PFSK-1 (cell line): Measurements from ENCODE around the gene IFT52.

ENCODE experiments used
- FOXP2 ChIP-seq: optimal IDR thresholded peaks from 2 replicates; pipeline ENCODE3; 2011; ENCODE audit warnings: borderline replicate concordance, control low read depth, inconsistent platforms; ENCODE audit not compliant: insufficient read depth; ENCODE audit errors: extremely low read length, extremely low read depth
- POLR2AphosphoS5 ChIP-seq: IDR thresholded peaks from 2 replicates; pipeline ENCODE4 v1.6.1; 2012; ENCODE audit warnings: low read depth, mild to moderate bottlenecking, control low read depth, low read length, moderate library complexity
- SIN3A ChIP-seq: IDR thresholded peaks from 2 replicates; pipeline ENCODE4 v1.6.1; 2012; ENCODE audit warnings: mild to moderate bottlenecking, low read length, moderate library complexity, borderline replicate concordance; ENCODE audit not compliant: insufficient read depth
- TAF1 ChIP-seq: IDR thresholded peaks from 2 replicates; pipeline ENCODE4 v1.6.1; 2012; ENCODE audit warnings: low read length, control low read depth, borderline replicate concordance; ENCODE audit not compliant: insufficient read depth
- TF ChIP-seq, protein P1 (sequence below), 2 experiments: IDR thresholded peaks; 2 replicates each; pipeline versions ENCODE4 v1.6.1 to v1.8.0; 2011 to 2012; ENCODE audit warnings: low read depth in 2 of 2, low read length in 2 of 2, control low read depth in 1 of 2, inconsistent platforms in 1 of 2, mild to moderate bottlenecking in 1 of 2, moderate library complexity in 1 of 2; ENCODE audit not compliant: insufficient read depth in 1 of 2

IFT52 gene

DNA sequence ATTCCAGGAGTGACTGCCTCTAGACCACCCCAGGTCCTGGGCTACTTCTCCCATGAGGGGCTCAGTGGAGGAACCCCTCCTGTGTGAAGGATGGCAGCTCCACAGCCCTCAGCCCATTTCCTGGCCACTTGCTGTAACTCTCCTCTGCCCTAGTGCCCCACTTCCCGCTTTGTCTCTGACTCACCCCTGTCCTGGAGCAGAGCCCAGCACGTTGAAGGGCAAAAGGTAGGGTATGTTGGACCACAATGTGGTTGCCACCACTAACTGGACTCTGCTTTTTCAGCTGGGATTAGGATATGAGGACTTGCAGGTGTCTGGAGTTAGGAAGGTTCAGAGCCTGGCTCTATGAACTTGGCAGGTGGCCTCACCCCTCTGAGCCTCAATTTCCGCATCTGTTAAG is 78.6 kb downstream of the IFT52 start:
- TF ChIP-seq TAF1 (no peak), SIN3A (no peak), POLR2AphosphoS5 (no peak), FOXP2 (no peak)
- TF ChIP-seq, protein P1, sequence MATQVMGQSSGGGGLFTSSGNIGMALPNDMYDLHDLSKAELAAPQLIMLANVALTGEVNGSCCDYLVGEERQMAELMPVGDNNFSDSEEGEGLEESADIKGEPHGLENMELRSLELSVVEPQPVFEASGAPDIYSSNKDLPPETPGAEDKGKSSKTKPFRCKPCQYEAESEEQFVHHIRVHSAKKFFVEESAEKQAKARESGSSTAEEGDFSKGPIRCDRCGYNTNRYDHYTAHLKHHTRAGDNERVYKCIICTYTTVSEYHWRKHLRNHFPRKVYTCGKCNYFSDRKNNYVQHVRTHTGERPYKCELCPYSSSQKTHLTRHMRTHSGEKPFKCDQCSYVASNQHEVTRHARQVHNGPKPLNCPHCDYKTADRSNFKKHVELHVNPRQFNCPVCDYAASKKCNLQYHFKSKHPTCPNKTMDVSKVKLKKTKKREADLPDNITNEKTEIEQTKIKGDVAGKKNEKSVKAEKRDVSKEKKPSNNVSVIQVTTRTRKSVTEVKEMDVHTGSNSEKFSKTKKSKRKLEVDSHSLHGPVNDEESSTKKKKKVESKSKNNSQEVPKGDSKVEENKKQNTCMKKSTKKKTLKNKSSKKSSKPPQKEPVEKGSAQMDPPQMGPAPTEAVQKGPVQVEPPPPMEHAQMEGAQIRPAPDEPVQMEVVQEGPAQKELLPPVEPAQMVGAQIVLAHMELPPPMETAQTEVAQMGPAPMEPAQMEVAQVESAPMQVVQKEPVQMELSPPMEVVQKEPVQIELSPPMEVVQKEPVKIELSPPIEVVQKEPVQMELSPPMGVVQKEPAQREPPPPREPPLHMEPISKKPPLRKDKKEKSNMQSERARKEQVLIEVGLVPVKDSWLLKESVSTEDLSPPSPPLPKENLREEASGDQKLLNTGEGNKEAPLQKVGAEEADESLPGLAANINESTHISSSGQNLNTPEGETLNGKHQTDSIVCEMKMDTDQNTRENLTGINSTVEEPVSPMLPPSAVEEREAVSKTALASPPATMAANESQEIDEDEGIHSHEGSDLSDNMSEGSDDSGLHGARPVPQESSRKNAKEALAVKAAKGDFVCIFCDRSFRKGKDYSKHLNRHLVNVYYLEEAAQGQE (IDR thresholded peaks at IDR 0.05; ENCODE audit: insufficient read depth in 1 of 2, low read depth in 2 of 2, low read length in 2 of 2): no peak

DNA sequence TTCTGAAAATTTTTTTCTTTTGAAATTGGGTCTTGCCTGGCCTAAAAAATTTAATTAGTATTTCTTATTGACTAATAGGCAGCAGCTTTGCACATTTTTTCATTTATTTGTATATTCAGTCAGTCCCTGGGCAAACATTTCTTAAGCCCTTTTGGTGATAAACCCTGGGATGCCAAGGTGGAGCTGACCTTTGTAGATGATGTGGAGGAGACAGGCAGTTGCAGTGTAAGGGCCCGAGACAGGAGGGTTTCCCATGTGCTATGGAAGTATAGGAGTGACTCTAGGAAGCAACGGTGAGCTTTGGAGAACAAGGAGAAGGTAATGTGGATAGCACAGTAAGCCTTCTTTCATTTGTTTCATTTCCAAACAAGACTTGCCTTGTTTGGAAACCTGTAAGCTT is 79.7 kb downstream of the IFT52 start:
- no peak for TF ChIP-seq FOXP2
- TF ChIP-seq POLR2AphosphoS5: no peak
- TF ChIP-seq SIN3A: no peak
- TF ChIP-seq, protein P1 (IDR thresholded peaks at IDR 0.05; ENCODE audit: insufficient read depth in 1 of 2, low read depth in 2 of 2, low read length in 2 of 2): no peak
- no peak for TF ChIP-seq TAF1

DNA sequence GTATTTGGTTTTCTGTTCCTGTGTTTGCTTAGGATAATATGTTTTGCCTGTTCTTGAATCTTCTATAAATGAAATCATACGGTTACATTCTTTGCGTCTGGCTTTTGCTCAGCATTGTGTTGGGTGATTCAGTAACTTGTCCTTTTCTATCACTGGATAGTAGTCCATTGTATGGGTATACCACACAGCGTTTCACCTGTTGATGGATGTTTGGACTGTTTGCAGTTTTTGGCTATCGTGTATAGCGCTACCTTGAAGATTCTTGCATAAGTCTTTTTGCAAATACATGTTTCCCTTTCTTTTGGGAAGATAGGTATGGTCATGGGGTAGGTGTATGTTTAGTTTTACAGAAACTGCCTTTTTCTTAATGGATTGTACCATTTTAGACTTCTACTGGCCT is 85.6 kb downstream of the IFT52 start:
- TF ChIP-seq FOXP2 (no peak), SIN3A (no peak), TAF1 (no peak), POLR2AphosphoS5 (no peak)
- TF ChIP-seq, protein P1 (IDR thresholded peaks at IDR 0.05; ENCODE audit: insufficient read depth in 1 of 2, low read depth in 2 of 2, low read length in 2 of 2): no peak

DNA sequence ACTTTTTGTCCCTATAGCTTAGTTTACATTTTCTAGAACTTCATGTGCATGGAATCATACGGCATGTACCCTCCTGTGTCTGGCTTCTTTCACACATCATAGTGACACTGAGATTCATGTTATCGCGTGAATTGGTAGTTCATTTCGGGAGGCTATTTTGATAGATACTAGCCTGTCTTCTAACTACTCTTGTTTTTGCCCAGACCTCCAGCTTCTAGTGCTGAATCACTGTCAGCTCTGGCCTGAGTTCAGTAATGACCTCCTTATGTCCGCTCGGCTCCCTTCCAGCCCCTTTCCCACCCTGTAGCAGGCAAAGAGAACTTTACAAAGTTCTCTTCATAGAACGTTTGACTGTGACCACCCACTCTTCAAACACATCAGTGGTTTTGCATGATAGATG is 90.2 kb downstream of the IFT52 start:
- TF ChIP-seq, protein P1 (IDR thresholded peaks at IDR 0.05; ENCODE audit: insufficient read depth in 1 of 2, low read depth in 2 of 2, low read length in 2 of 2): no peak
- TF ChIP-seq TAF1 (no peak), FOXP2 (no peak), SIN3A (no peak), POLR2AphosphoS5 (no peak)

DNA sequence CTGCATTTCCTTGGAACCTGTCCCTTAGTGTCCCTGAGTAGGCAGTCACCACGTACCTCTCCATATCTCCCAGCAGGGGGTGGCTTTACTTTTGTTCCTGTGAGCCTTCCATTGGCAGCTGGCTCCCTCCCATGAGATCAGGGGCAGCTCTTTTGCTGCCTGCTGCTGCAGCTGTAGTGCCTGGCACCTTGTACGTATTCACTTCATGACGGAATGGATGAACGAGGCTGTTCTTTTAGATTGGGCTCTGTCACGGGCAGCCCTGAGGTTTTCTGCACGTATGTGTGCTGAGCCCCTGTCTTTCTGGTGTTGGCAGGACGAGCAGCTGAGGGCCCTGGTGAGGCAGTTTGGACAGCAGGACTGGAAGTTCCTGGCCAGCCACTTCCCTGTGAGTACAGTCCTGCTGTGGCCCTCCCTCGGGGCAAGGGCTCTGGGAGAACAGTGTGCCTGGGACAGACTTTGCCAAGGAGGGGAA is 90.8 kb downstream of the IFT52 start:
- TF ChIP-seq TAF1 (no peak), SIN3A (no peak), POLR2AphosphoS5 (no peak), FOXP2 (no peak)
- TF ChIP-seq, protein P1 (IDR thresholded peaks at IDR 0.05; ENCODE audit: insufficient read depth in 1 of 2, low read depth in 2 of 2, low read length in 2 of 2): no peak
